Measurements from ENCODE around the gene OR2AT4. TPM values are rescaled to one million over a fixed set of nuclear protein-coding genes. Genes with fewer than 3 reads are reported as not detected.

OR2AT4 gene
- total RNA-seq, 1 experiment from 2014 or later, result not detected

DNA sequence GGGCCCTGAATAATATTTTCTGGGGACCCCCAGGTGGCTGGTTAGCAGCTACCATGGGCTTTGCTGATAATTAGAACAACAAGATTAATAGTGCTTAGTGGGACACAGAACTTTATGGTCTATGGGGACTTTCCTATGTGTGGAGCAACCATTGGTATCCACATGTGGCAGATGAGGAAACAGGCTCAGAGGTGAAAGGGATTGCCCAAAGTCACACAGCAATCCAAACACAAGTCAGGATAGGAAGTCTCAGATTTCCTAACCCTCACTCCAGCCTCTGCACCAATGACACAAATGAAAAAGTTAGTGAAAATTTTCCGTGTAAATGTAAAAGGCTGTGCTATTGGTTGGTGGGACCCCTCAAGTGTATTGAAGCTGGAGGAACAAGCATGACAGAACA is 39.0 kb upstream of the OR2AT4 start:
- H3K4me3 ChIP-seq (ENCODE audit: low read depth in 2 of 2, low read length in 2 of 2), result no peak overlapping the region
- in situ Hi-C loops (cut with HindIII; ENCODE audit: low pct_unique_long_range_greater_than_20kb, low sequenced_read_pairs) (no loop called here), intact Hi-C loops (cut with micrococcal nuclease; ENCODE audit: unreplicated experiment) (no loop called here)
- no TSS peak for BruUV-seq (replicated peaks)
- H3K9me3 ChIP-seq (ENCODE audit: control insufficient read depth, insufficient read depth, low read depth, low read length), result no peaks in the 10 kb centered on the region
- no peaks in the 10 kb centered on the region for H3K4me1 ChIP-seq (ENCODE audit: control insufficient read depth, insufficient read depth, low read length)
- H3K27me3 ChIP-seq (ENCODE audit: control insufficient read depth, insufficient read depth, low read length), result peaks cover 4% of the 10 kb centered on the region; the same call in 1 of the 2 replicates
- DNase-seq (ENCODE audit: low read depth, low spot score), result no peak
- TF ChIP-seq TCF7L2 (IDR thresholded peaks at IDR 0.05; ENCODE audit: low read depth, low read length), result no peak
- TF ChIP-seq, protein P1, sequence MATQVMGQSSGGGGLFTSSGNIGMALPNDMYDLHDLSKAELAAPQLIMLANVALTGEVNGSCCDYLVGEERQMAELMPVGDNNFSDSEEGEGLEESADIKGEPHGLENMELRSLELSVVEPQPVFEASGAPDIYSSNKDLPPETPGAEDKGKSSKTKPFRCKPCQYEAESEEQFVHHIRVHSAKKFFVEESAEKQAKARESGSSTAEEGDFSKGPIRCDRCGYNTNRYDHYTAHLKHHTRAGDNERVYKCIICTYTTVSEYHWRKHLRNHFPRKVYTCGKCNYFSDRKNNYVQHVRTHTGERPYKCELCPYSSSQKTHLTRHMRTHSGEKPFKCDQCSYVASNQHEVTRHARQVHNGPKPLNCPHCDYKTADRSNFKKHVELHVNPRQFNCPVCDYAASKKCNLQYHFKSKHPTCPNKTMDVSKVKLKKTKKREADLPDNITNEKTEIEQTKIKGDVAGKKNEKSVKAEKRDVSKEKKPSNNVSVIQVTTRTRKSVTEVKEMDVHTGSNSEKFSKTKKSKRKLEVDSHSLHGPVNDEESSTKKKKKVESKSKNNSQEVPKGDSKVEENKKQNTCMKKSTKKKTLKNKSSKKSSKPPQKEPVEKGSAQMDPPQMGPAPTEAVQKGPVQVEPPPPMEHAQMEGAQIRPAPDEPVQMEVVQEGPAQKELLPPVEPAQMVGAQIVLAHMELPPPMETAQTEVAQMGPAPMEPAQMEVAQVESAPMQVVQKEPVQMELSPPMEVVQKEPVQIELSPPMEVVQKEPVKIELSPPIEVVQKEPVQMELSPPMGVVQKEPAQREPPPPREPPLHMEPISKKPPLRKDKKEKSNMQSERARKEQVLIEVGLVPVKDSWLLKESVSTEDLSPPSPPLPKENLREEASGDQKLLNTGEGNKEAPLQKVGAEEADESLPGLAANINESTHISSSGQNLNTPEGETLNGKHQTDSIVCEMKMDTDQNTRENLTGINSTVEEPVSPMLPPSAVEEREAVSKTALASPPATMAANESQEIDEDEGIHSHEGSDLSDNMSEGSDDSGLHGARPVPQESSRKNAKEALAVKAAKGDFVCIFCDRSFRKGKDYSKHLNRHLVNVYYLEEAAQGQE (IDR thresholded peaks at IDR 0.05; ENCODE audit: insufficient read depth in 1 of 2, low read depth in 2 of 2, low read length in 1 of 2), result no peak
- no peak for TF ChIP-seq SIN3A (IDR thresholded peaks at IDR 0.05; ENCODE audit: borderline replicate concordance, insufficient read depth, low read depth, low read length)
- TF ChIP-seq POLR2AphosphoS5 (IDR thresholded peaks at IDR 0.05; ENCODE audit: low read depth, low read length), result no peak
- TF ChIP-seq, protein P2, sequence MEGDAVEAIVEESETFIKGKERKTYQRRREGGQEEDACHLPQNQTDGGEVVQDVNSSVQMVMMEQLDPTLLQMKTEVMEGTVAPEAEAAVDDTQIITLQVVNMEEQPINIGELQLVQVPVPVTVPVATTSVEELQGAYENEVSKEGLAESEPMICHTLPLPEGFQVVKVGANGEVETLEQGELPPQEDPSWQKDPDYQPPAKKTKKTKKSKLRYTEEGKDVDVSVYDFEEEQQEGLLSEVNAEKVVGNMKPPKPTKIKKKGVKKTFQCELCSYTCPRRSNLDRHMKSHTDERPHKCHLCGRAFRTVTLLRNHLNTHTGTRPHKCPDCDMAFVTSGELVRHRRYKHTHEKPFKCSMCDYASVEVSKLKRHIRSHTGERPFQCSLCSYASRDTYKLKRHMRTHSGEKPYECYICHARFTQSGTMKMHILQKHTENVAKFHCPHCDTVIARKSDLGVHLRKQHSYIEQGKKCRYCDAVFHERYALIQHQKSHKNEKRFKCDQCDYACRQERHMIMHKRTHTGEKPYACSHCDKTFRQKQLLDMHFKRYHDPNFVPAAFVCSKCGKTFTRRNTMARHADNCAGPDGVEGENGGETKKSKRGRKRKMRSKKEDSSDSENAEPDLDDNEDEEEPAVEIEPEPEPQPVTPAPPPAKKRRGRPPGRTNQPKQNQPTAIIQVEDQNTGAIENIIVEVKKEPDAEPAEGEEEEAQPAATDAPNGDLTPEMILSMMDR (IDR thresholded peaks at IDR 0.05), result no peak
- POLR2A ChIA-PET, result no interaction called here
- no peak overlapping the region for H3K27ac ChIP-seq (ENCODE audit: low read length)
- no peaks in the 10 kb centered on the region for H3K36me3 ChIP-seq (ENCODE audit: control insufficient read depth, insufficient read depth, low read length)
- CTCF ChIA-PET, result no interaction called here
- ATAC-seq, result no peak

DNA sequence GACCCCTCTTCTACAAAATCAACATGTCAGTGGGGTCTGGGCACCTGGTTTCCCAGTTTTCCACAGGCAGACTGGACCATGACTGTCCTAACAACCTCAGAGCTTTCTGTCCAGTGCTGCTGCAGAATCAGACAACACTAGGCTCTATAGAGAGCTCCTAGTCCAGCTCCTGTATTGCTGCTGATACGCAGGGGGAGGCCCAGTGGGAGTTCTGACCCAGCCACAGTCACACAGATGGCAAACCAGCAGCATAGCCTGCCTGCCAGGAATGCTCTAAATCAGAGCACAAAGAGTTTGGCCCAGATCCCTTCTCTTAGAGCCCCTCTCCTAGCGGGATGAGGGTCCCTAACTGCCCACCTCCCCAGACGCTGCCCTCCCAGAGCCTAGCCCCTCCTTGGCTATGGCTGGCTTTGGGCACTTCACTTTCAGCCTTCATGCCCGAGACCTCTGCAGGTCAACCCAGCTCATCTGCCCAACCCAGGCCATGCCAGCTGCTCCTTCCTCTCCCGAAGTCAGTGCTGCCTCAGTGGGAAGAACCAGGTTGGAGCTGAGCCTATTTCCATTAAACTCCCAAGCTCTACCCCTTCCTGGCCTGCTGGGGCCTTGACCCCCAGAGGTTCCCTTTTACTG is 38.5 kb upstream of the OR2AT4 start:
- Histone ChIP-seq H3K4me1 (ENCODE audit: control insufficient read depth, insufficient read depth, low read length) (no peaks in the 10 kb centered on the region), H3K27me3 (ENCODE audit: control insufficient read depth, insufficient read depth, low read length) (peaks cover 4% of the 10 kb centered on the region; the same call in 1 of the 2 replicates), H3K9me3 (ENCODE audit: control insufficient read depth, insufficient read depth, low read depth, low read length) (no peaks in the 10 kb centered on the region), H3K4me3 (ENCODE audit: low read depth in 2 of 2, low read length in 2 of 2) (no peak overlapping the region), H3K27ac (ENCODE audit: low read length) (no peak overlapping the region), H3K36me3 (ENCODE audit: control insufficient read depth, insufficient read depth, low read length) (no peaks in the 10 kb centered on the region)
- in situ Hi-C loops (cut with HindIII; ENCODE audit: low pct_unique_long_range_greater_than_20kb, low sequenced_read_pairs), result no loop called here
- BruUV-seq (replicated peaks), result no TSS peak
- intact Hi-C loops (cut with micrococcal nuclease; ENCODE audit: unreplicated experiment), result no loop called here
- ChIA-PET POLR2A (no interaction called here), CTCF (no interaction called here)
- ATAC-seq (no peak), DNase-seq (ENCODE audit: low read depth, low spot score) (no peak)
- no peak for TF ChIP-seq SIN3A (IDR thresholded peaks at IDR 0.05; ENCODE audit: borderline replicate concordance, insufficient read depth, low read depth, low read length)
- no peak for TF ChIP-seq TCF7L2 (IDR thresholded peaks at IDR 0.05; ENCODE audit: low read depth, low read length)
- TF ChIP-seq, protein P1 (IDR thresholded peaks at IDR 0.05; ENCODE audit: insufficient read depth in 1 of 2, low read depth in 2 of 2, low read length in 1 of 2), result no peak
- TF ChIP-seq POLR2AphosphoS5 (IDR thresholded peaks at IDR 0.05; ENCODE audit: low read depth, low read length), result no peak
- TF ChIP-seq, protein P2 (IDR thresholded peaks at IDR 0.05), result no peak
